Epithelial cell of prostate (primary cell): ENCODE measurements around the gene DLEC1.
A peak's percentile ranks its signal among the peaks of the same experiment; 100 is the strongest.
"Not testable (repeated sequence)": the region's sequence is repeated elsewhere in the genome, so short reads cannot be mapped to it uniquely, and the experiment has no call there.

Experiments used
- DNase-seq: peaks from one replicate; pipeline ENCODE4 v3.0.0-alpha.2; 2011; ENCODE audit warnings: low read depth, low spot score
- H3K27ac ChIP-seq: fragments of 450-650 bp; 2 replicates; pipeline ENCODE4 v1.5.1; 2017; ENCODE audit warnings: mild to moderate bottlenecking

DLEC1 gene

DNA sequence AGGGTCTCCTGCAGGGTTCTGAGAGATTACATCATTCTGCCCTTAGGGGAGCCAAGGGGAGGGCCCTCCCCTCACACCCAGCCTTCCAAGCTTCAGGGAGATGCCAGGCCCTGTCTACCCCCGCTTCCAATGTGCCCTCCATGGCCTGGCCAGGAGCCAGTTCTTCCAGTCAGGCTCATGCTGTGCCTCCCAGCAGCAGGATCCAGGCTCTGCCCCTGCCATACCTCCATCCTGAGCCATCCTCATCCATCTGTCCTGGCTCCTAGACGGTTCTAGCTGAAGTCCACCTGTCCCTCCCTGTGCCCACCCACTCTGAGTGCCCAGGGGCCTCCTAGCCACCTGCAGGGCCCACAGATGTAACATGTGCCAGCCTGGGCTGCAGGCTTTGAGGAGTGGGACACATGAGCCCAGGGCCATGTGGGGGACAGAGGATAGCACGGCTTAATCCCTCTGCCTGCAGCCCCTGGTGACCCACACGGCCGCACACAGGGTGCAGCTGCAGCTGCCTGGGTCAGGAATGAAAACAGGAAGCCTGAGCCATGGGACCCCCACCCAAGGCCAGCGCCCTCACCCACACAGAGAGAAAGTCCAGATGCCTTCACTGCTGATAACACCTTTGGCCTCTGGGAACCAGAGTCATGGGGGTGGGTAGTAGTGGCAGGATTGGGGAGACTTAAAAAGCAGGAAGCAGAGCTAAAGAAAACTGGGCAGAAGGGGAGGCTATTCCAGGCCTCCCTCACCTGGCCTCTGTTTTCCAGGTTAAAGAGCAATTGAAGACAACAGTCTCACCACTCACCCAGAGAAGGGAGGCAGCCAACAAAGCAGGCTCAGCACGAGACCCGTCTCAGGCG is 21.3 kb upstream of the DLEC1 start:
- DNase-seq: no peak
- H3K27ac ChIP-seq: no peak overlapping the region

DNA sequence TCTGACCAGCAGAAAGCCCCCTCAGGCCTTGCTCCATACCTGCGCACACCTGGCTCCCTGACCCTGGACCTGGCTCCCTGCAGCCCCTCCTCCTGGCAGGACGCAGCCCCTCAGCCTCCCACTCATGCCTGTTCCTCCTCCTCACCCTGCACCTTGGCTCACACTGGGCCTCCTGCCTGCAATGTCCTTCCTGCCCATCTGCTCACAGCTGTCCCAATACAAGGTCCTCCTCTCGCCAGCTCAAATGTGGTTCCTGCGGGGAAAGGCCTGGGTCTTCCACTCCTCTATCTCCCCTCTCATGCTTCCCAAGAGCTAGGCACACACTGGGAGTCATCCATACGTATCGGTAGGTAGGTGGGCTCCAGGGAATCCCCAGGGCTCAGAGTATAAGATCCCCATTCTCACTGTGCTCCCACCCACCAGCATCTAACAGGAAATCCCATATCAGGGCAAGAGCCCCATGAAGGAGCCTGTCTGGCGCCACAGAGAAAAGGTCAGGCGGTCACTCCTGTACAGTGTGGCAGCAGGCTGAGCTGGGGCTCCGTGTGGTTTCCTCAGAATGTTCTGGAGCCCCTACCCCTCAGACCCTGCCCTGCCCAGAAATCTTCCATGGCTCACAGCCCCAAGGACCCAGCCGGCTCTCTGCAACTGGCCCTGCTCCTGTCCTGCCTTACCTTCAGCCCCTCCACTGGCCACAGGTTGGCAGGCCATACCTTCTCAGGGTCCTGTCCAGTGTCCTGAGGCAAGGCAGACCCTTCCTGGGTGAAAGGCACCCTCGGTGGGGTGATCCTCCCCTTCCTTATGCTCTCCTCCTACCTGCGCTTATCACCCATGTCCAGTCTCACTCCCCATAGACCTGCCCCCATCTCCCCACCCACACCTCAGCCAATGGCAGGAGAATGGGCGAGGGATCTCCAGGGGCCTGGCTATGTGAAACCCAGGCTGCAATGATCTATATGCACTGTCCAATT is 20.4 kb upstream of the DLEC1 start:
- no peak for DNase-seq
- H3K27ac ChIP-seq: no peak overlapping the region

DNA sequence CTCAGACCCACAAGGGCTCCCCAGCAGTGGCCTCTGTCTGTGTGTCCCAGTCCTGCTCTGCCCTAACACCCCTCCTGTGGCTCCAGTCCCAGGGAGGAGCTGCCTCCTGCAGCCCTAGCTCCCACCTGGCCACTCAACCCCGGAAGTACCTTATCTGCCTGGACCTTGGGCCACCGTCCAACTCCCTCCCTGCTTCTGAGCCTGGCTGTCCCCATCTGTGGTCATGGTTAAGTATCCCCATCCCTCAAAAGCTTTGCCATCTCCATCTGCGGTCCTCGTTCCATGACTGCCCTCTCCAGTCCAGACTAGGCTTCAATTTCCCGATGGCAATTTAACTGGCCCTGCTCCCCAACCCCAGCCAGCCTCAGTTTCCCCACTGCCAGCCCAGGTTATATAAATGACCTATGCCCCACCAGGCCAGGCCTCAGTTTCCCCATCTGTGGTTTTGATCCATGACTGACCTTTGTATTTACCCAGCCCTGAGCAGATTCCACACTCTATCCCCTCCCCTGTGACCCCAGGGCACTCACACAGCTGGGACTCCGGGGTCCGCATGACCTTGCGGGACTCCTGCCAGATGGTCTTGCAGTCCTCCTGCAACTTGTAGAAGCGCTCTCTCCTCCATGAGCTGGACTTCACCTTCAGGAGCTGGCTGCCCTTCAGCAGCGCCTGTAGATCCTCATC is 19.2 kb upstream of the DLEC1 start:
- no peak for DNase-seq

DNA sequence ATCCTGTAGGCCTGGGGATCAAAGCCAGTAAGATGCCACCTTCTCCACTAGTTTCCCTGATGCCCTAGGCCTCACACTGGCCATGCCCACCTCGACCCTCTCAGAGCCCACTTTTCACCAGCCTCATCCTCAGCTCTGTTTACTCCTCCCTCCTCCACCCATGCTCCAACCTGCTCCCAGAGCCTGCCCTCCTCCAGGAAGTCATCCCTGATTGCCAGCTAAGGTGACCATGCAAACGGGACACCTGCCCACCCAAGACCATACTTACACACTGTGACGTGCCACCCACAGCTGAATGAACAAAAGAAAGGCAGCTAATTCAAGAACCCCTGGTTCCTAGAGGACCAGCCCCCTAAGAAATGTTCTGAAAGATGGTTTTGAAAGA is 18.7 kb upstream of the DLEC1 start:
- no peak overlapping the region for H3K27ac ChIP-seq
- no peak for DNase-seq

More for the DNA sequence above, 19.2 kb upstream of the DLEC1 start:
- no peak overlapping the region for H3K27ac ChIP-seq

DNA sequence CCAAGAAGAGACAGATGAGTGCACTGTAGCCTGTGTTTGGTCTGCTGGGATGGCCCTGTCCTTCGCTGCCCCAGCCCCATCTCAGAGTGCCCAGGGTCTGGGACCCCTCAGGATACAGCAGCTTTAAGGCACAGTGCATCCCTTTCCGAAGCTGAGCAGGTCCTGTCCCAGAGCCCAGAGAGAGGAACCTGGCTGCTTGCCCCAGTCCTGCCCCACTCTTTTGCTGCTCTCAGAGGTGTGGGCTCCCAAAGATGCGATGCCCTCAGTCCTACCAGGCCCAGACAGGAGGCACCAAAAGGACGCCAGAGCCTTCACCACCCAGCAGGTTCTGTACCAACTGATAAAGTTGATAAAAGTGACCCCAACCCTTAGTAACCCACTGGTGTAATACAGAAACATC is 17.8 kb upstream of the DLEC1 start:
- H3K27ac ChIP-seq: no peak overlapping the region
- DNase-seq: no peak

DNA sequence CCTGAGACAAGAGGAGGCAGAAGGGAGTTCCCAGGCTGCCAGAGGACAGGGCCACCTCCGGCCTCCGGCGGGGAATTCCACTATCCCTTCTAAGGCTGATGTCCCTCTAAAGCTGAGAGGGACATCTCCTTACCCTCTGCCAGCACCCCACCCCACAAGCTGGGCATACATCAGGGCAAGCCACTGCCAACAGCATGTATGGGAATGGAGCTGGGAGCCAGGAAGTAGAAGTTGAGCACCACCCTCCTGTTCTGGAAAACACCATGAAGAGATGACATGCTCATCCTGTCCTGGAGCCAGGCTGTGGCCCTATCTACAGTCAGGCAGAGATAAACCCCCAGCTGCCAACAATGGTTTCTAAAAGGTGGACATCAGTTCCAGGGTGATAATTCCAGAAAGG is 16.7 kb upstream of the DLEC1 start:
- no peak for DNase-seq
- H3K27ac ChIP-seq: no peak overlapping the region

DNA sequence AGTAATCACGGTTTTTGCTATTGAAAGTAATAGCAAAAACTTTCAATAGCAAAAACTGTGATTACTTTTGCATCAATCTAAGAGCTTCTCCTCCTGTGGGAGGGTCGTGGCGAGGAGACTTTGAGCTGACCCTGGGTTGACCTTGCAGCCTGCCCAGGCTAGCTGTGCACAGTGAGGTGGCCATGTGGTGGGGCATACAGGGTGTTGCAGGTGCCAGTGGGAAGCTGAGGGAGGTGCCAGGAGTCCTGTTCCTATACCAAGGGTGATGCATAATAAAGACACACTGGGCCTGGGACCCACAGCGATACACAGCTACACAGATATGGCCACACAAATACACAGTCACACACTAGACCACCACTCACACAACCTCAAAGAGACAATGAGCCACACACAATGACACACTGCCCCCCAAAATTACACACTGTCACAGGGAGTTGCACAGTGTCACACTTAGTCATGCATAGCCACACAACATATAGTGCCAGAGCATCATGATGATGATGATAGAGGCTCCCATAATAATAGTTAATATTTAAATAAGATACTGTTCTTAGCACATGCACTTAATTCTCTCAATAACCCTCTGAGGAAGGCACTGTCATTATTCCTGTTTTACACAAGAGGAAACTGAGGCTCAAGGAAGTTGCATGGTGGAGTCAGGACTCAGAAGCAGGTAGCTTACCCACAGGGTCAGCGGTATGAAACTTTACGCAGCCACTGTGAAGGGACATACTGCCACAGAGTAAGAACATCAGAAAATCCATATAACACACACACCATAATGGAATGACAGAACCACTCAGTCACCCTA is 15.9 kb upstream of the DLEC1 start:
- H3K27ac ChIP-seq: no peak overlapping the region

DNA sequence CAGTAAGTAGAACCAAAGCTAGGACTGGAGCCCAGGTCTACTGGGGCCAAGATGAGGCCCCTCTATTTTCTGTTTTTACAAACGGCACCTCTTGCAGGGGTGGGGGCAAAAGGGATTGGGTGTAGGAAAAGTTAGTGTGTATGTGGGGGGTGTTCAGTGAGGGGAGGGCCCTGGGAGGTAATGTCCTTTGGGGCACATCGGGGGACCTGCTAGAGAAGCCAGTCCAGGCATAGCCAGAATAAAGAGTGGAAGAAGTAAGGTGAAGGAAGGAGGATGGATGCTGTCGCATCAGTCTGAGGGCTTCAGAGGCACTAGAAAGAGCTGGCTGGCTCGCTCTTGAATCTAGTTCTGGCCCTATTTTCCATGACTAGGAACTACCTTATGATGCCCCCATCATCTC is 12.2 kb upstream of the DLEC1 start:
- peak overlapping the region; percentile 85 for H3K27ac ChIP-seq
- DNase-seq: no peak

More for the DNA sequence above, 15.9 kb upstream of the DLEC1 start:
- no peak for DNase-seq

DNA sequence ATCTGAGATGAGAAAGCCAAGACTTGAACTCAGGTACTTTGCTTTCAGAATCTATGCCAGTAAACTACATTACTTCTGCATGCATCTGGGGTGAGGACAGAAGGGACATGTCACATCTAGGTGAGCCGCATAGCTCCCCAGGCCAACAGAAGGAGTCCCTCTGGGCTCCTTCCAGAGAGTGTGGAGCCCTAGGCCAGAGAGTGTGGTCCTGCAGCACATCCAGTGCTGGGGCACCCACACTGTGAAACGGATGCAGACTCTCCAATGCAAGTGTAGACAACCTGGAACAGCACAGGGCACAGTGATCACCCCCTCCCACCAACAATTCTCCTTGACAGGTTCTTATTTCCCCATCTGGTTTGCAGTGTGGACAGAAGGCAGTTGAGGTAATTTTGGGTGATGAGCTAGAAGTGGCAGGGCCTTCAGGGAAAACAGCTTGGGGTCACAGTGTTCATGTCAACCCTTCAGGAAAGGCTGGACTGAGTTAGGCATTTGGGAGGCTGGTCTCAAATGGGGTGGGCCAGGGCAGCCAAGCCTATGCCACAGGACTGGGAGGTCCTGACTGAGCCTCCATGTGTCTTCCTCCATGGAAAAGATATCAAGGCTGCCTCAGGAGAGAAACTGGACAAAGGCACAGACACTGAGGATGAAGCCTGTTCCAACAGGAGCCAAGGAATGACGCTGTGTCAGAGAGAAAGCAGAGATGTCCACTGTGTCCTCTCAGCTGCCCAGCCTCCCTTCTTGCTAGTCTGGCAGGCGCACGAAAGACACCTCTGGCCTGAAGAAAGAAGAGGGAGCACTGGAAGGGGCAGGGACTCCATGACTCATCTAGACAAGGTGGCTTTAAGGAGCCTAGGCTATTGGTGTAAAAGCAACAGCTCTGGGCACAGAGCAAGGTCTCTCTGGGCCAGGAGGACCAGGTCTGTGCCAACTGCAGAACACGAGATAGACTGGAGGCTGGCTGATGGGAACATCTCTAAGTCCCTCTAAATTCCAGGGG is 11.2 kb upstream of the DLEC1 start:
- peak overlapping the region; percentile 96 for H3K27ac ChIP-seq
- DNase-seq: no peak

DNA sequence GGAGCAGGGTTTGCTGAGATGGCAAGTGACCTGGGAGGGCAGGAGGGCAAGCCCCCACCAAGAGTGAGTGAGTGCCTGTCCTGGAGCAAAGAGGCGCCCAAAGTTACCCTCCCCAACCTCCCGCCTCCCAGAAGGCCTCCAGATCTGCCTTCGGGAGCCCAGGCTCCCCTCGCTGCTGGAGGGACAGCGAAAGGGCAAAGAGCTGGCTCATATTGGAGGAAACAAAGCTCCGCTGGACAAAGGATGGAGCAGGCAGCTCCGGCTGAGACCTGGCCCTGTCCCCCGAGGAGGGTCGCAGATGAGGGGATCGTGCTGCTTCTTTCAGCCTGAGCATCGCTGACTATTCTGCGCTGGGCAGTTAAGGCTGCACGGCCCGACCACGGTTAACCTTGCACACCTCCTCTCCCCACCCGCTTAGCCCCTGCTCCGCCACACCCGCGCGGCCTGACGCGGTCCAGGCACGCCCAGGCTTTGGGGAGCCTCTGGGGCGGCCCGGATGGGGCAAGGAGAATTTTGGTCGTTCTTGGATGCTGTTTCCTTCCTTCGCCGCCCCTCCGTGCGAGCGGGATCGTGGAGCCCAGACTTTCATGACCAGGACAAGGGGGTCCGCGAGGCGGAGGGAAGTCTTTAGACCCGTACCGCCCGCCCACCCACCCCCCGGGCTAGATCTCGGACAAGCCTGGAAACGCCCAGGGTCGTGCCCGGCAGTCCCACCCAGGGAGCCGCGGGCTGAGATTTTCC is 10.2 kb upstream of the DLEC1 start:
- no peak for DNase-seq
- H3K27ac ChIP-seq: peak overlapping the region; percentile 96

DNA sequence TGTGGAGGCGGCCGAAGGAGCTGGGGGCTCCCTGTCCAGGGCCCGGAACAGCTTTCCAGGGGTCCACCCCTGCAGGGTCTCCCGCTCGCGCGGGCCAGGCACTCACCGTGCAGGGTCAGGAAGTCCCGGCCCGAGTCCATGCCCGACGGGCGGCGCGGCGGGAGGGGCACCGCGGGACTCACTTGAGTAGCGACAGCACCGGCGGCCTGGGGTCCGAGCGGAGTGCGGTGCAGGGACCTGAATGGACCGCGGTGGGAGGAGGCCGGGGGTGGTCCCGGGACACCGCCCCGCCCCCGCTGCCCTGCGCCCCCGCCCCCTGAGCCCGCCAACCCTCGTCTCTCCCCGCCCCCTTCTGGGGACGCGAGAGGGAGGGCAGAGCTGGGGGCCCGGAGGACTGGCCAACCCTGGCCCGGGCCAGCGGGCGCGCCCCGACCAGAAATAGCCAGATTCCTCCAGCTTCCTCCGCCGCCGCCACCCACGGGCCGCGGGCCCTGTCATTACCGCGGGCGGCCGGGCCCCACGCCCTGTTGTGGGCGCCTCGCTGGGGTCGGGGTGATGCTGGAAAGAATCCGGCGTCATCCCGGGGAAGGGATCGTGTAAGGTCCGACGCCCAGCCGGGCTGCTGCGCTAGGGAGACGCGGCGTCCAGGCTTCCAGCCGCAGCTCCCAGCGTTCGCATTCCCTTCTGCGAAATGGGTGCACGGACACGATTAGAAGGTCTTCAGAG is 9.4 kb upstream of the DLEC1 start, which contains the start of gene PLCD1:
PLCD1 (minus strand) TSS at position 243 of the 726 bp plus-strand sequence; CDS start at position 140, 103 bp downstream.
- H3K27ac ChIP-seq: peak within 1 kb of the TSS; percentile 96
- no peak for DNase-seq

DNA sequence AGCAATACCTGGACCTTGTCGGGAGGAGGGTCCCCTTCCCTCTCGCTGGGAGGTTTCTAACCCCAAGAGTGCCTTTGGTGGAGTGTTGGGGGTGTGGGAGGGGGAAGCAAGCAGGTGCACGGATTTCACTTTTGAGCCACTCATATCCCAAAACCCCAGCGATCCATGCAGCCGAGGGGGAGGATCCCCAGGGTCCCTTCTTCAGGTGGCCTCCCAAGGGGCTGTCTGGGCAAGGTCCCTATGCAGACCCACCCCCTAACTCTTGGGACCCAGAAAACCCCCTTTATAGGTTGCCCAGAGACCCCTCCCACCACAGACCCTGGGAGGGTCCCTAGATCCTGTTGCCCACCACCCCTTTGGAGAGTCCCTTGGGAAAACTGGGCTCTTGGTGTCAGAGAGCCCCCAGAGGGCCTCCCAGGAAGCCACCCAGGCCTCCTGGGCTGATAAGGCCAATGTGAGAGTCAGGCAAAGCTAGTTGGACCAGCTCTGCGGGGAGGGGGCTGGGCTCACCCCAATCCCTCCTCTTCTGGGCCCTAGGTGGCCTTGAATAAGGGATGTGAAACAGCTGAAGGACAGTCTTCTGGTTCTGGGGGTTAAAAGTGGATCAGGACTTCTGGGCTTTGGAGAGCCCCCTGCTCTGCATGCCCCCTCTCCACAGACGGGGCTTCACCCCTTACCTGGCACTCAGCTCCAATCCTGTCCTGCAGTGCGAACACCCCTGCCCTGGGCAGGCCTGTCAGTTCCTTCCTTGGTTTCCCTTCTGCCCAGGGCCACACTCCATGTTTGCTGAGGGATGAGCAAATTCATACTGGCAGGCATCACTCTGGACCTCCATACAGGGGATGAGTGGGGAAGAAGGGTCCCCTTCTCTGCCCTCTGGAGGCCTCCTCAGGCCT is 8.6 kb upstream of the DLEC1 start:
- H3K27ac ChIP-seq: peak overlapping the region; percentile 96

DNA sequence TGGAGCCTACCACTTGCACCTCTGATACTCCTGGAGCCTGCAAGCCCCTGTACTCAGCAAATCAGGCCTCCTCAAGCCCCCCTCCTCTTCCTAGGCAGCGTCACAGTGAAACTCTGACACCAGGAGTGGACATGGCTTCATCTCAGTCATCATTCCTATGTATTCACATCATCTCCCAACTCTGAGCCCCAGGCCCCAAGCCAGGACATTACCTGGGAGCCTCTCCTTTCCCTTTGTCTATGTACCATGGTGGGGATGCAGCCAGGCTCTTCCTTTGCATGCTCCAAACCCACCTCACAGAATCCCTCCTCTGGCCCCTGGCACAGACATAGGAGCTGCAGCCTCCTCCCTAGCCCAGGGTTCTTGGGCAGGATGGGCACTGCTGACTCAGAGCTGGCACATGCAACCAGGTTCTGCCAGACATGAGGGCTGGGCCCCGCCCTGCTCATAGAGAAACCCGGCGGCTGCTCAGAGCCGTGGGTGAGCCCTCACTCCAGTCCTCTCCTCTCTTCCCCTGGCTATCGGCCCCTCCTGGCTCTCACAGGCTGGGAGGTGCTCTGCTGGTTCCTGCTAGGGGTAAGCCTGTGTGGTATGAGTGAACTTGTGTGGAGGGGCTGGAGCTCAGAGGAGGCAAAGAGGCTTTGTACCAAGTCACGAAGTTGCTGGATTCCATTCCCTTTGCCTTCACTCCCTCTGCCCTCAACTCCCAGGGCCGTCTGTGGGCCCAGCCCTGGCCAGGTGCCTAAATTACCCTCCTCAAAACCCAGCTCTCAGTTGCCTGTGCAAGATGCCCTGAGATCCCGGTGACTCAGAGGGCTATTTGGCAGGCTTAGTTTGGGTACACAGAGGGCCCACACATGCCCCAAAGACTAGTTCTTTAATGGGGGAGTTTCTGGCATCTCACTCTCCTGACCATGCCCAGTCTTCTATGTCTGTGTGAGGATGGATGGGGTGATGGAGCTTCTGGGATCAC is 7.7 kb upstream of the DLEC1 start:
- H3K27ac ChIP-seq: peak overlapping the region; percentile 96
- DNase-seq: peak; percentile 85

More for the DNA sequence above, 8.6 kb upstream of the DLEC1 start:
- no peak for DNase-seq

DNA sequence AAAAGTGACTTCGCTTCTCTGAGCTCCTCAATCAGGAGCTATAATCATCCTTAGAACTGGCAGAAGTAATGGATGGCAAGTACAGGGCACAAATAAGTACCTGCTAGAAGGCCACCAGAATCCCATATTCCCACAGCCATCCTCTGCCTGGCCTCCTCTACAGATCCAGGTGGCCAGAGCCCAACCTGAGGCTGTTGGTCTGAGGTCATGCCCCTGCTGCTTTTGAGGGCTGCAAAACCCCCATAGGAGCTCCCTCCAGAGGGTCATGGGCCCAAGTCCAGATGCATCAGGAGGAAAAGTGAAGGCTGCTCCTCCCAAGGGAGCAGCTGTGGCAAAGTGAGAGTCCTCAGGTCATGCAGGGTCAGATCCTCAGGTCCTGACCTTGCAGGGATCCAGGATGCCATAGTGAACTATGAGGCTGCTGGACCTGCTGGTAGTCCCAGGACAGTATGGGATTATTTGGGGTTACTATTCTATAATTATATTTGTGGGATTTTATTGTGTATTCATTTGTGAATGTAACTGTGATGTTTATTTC is 6.6 kb upstream of the DLEC1 start:
- DNase-seq: no peak
- H3K27ac ChIP-seq: peak overlapping the region; percentile 96

DNA sequence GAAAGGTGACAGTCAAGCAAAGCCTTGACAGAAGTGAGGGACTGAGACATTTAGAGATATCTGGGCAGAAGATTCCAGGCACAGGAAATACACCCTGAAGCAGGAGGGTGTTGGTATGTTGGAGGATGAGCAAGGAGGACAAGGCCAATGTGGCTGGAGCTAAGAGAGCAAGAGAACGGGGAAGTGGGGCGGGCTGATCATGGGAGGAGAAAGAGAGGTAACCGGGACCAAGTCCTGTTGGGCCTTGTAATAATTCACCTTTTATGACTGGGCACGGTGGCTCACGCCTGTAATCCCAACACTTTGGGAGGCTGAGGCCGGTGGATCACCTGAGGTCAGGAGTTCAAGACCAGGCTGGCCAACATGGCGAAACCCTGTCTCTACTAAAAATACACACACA is 5.4 kb upstream of the DLEC1 start:
- not testable (repeated sequence) for DNase-seq

More for the DNA sequence above, 5.4 kb upstream of the DLEC1 start:
- not testable (repeated sequence) for H3K27ac ChIP-seq
